GM10248 (cell line): Measurements from ENCODE around the gene C2orf81.

Source experiments
- CTCF ChIA-PET: fragments of 300-600 bp; sonication (Branson Sonifier 250); formaldehyde crosslinking; extraction: SDS; loops from one replicate; lab custom pipeline; 2021; ENCODE audit warnings: antibody characterized with exemption; lab: Yijun Ruan, JAX
- POLR2A ChIA-PET: fragments of 350-650 bp; sonication (Branson Sonifier 250); formaldehyde crosslinking; extraction: SDS; loops from one replicate; lab custom pipeline; 2020; ENCODE audit warnings: antibody characterized with exemption; lab: Yijun Ruan, JAX
- DNase-seq: peaks from one replicate; pipeline ENCODE4 v3.0.0; 2012; ENCODE audit errors: extremely low spot score
- CTCF ChIP-seq: IDR thresholded peaks from 2 replicates; pipeline ENCODE4 v1.5.1; 2012; ENCODE audit warnings: mild to moderate bottlenecking, low read depth; ENCODE audit errors: extremely low read depth, missing control alignments, control extremely low read depth

Gene C2orf81

GRCh38 chr2:74417197-74417596 lies 4.2 kb downstream of the C2orf81 start:
- no peak for TF ChIP-seq CTCF
- ChIA-PET CTCF (interaction anchor here (1.6 kb wide), 1 partner anchor 11 kb away, joined by 5 read pairs; no protein-coding TSS in a partner anchor), POLR2A (no interaction called here)
- DNase-seq: no peak

GRCh38 chr2:74416778-74417177 lies 4.6 kb downstream of the C2orf81 start:
- POLR2A ChIA-PET: no interaction called here
- no peak for TF ChIP-seq CTCF
- no peak for DNase-seq
- CTCF ChIA-PET: interaction anchor here (1.6 to 2.7 kb wide), 3 partner anchors 11 to 25 kb away, joined by 5 to 7 read pairs (median 6); no protein-coding TSS in a partner anchor

GRCh38 chr2:74415762-74416395 lies 5.5 kb downstream of the C2orf81 start:
- CTCF ChIA-PET: interaction anchor here (2.4 to 3.6 kb wide), 3 partner anchors 10 to 24 kb away, joined by 6 to 22 read pairs (median 7); no protein-coding TSS in a partner anchor
- no peak for DNase-seq
- POLR2A ChIA-PET: interaction anchor here (0.6 kb wide), 1 partner anchor 10 kb away, joined by 3 read pairs; no protein-coding TSS in a partner anchor
- TF ChIP-seq CTCF: no peak

- DNase-seq: peak; percentile 51
- TF ChIP-seq CTCF: peak; percentile 23
- ChIA-PET CTCF (interaction anchor here (2.4 to 3.6 kb wide), 3 partner anchors 9 to 23 kb away, joined by 6 to 22 read pairs (median 7); no protein-coding TSS in a partner anchor), POLR2A (interaction anchor here (0.6 kb wide), 1 partner anchor 9 kb away, joined by 3 read pairs; no protein-coding TSS in a partner anchor)
Observed at GRCh38 chr2:74414881-74415761, 6.3 kb downstream of the C2orf81 start.

GRCh38 chr2:74414441-74414840 lies 7.0 kb downstream of the C2orf81 start:
- TF ChIP-seq CTCF: no peak
- DNase-seq: no peak
- ChIA-PET POLR2A (no interaction called here), CTCF (interaction anchor here (2.4 to 3.6 kb wide), 3 partner anchors 9 to 23 kb away, joined by 6 to 22 read pairs (median 7); no protein-coding TSS in a partner anchor)

GRCh38 chr2:74413001-74413698 lies 8.3 kb downstream of the C2orf81 start:
- no peak for TF ChIP-seq CTCF
- POLR2A ChIA-PET: interaction anchor here (0.6 kb wide), 1 partner anchor 72 kb away, joined by 3 read pairs; no protein-coding TSS in a partner anchor
- no peak for DNase-seq
- CTCF ChIA-PET: interaction anchor here (1.0 to 3.6 kb wide), 3 partner anchors 12 to 292 kb away, joined by 3 to 22 read pairs (median 3); no protein-coding TSS in a partner anchor
